GM12801 (cell line): ENCODE measurements around the gene GRHPR.

Experiments used
- TF ChIP-seq, protein P1 (sequence below): IDR thresholded peaks from one replicate; pipeline ENCODE4 v1.5.1; 2011; ENCODE audit warnings: control low read depth; ENCODE audit not compliant: insufficient read length; ENCODE audit errors: extremely low read depth

GRHPR gene

DNA sequence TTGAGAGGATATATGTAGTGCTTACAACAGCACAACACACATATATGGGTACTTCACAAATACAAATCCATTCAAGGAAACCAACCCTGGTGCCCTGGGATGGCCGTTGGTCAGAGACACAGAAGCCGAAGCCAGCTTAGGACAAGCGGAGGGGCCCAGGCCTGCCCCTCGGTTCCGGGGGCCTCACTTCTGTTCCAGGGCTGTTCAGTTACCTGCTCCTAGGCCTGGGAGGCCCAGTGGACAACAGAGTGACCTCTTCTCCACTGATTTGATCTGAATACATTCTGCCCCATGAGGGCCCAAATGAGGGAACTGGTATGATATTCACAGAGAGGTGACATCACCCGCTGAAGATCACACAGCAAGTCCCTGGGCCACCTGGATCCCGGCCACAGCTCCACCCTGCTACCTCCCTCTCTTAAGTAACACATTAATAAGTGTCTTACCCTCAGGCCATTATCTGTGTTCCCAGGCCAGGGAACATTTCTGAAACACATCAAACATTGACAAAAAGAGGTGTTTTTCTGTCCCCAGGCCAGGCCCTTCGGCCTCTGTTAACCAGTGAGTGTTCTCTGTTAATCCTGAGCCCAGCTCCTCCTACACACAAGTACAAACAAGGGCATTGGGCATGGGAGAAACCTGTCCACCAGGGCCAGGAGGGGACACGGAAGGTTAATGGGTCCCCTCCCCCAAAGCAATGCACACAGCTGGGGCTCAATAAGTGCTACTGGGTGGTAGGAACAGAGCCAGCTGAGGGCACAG is 4.5 kb upstream of the GRHPR start:
- TF ChIP-seq, protein P1, sequence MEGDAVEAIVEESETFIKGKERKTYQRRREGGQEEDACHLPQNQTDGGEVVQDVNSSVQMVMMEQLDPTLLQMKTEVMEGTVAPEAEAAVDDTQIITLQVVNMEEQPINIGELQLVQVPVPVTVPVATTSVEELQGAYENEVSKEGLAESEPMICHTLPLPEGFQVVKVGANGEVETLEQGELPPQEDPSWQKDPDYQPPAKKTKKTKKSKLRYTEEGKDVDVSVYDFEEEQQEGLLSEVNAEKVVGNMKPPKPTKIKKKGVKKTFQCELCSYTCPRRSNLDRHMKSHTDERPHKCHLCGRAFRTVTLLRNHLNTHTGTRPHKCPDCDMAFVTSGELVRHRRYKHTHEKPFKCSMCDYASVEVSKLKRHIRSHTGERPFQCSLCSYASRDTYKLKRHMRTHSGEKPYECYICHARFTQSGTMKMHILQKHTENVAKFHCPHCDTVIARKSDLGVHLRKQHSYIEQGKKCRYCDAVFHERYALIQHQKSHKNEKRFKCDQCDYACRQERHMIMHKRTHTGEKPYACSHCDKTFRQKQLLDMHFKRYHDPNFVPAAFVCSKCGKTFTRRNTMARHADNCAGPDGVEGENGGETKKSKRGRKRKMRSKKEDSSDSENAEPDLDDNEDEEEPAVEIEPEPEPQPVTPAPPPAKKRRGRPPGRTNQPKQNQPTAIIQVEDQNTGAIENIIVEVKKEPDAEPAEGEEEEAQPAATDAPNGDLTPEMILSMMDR: no peak

DNA sequence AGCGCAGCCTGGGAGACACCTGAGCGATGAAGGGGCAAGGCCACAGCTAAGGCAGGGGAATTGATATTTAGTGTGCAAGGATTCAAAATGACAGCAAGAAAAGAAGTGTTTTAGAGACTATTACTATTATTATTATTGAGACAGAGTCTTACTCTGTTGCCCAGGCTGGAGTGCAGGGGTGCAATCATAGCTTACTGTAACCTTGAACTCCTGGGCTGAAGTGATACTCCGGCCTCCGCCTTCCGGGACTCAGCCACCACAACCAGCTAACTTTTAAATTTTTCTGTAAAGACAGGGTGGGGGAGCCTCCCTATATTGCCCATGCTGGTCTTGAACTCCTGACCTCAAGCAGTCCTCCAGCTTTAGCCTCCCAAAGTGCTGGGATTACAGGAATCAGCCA is 3.3 kb upstream of the GRHPR start:
- TF ChIP-seq, protein P1: no peak

DNA sequence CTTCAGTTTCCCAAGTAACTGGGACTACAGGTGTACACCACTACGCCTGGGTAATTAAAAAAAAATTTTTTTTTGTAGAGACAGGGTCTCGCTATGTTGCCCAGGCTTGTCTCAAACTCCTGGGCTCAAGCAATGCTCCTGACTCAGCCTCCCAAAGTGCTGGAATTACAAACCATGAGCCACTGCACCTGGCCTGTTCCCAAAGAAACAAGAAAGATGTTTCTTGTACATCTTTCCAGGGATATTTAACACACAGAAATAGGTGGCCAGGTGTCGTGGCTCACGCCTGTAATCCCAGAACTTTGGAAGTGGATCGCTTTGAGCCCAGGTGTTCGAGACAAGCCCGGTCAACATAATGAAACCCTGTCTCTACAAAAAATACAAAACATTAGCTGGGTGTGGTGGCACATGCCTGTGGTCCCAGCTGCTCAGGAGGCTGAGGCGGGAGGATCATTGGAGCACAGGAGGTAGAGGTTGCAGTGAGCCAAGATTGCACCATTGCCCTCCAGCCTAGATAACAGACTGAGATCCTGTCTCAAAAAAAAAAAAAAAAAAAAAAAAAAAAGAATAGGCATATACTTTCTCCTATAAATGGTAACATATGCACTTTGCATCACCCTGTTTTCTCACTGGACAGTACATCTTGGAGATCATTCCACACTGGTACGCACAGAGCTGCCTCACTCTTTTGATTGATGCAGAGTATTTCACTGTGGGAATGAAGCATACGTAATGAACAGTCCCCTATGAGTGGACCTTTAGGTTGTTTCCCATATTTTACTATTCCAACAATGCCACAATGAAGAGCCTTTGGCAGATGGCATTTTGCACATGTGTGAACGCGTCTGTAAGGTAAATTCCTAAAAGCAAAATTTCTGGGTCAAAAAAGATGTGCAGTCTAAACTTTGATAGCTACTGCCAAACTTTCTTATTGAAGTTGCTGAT is 2.0 kb upstream of the GRHPR start:
- TF ChIP-seq, protein P1: no peak

DNA sequence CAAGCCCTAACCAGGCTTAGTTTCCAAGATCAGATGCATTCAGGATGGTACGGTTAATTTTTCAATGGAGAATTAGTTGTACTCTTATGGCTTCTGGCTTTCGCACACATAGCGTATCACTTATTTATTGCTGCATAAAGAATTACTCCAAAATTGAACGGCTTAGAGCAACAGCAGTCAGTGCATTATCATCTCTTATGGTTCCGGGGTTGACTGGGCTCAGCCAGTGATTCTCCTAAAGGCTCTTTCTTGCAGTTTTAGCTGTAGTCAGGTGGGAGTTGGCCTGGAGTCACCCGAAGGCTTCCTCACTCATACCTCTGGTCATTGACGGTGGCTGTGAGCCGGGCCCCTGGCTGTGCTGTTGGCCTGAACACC is 595 bp upstream of the GRHPR start:
- TF ChIP-seq, protein P1: no peak

DNA sequence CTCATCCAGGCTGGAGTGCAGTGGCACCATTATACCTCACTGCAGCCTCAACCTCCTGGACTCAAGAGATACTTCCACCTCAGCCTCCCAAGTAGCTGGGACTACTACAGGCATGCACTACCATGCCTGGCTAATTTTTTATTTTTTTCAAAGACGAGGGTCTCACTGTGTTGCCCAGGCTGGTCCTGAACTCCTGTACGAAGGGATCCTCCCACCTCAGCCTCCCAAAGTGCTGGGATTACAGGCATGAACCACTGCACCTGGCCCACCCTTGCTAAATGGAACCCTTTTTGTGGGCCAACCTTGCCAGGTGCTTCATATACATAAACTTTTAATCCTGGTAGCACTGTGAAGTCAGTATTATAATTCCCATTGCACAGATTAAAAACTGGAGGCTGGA is 1.0 kb downstream of the GRHPR start:
- TF ChIP-seq, protein P1: no peak

DNA sequence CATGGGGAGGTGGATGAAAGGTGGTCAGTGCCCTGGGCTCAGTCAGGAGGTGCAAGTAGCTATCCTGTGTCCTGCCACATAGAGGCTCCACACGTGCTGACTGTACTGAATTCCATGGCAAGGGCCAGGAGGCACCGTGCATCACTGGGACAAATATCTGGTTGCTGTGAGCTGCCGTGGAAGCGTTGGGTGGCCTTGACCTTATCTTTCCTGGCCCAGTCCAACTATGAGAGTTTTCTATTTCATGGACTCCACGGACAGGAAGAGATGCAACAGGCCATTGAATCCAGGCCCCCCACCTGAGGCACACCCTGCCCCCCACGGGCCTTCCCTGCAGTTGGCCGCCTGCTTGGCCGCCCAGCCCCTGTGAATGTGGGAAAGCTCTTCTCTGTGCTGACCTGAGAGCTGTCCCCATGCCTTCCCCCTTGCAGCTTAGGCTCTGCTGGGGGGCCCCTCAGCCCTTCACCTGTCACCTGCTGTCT is 1.7 kb downstream of the GRHPR start:
- TF ChIP-seq, protein P1: no peak

DNA sequence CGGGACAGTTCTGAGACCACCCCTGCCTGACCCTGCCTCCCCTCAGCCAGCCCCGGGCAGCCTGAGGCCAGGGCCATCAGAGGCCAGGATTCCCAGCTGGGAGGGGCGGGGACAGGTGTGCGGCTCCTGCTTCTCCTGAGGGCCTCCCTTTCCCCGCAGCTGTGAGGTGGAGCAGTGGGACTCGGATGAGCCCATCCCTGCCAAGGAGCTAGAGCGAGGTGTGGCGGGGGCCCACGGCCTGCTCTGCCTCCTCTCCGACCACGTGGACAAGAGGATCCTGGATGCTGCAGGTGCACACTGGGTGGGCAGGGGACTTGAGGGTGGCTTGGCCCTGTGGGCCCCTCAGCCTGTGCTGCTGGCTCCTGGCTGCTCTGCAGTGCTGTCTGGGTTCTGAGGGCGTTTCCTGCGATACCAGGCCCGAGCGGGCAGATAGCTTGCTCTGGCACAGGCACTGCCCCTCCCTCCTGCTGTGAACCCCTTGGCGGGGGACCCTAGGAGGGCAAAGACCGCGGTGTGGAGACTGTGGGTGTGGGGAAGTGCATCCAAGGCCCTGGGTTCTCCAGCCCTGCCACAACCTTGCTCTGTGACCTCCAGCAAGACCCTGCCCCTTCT is 2.3 kb downstream of the GRHPR start:
- TF ChIP-seq, protein P1: no peak
